NT2/D1 (cell line): ENCODE results near the gene PARD3.

Source experiments
- DNase-seq: peaks from one replicate; pipeline ENCODE4 v3.0.0-alpha.2; 2011; ENCODE audit warnings: low read depth, low spot score
- H3K27me3 ChIP-seq: 2 replicates; pipeline ENCODE4 v1.6.0; 2011; ENCODE audit warnings: mild to moderate bottlenecking; ENCODE audit not compliant: insufficient read length, insufficient read depth
- H3K36me3 ChIP-seq: 2 replicates; pipeline ENCODE4 v1.6.1; 2011; ENCODE audit warnings: mild to moderate bottlenecking, low read length, mixed read lengths; ENCODE audit not compliant: insufficient read depth, insufficient read length
- H3K4me1 ChIP-seq: 2 replicates; pipeline ENCODE4 v1.5.1; 2011; ENCODE audit not compliant: insufficient read depth, insufficient read length
- H3K4me3 ChIP-seq: 2 replicates; pipeline ENCODE4 v1.5.1; 2011; ENCODE audit warnings: low read depth; ENCODE audit not compliant: insufficient read length
- H3K9ac ChIP-seq: 2 replicates; pipeline ENCODE4 v1.6.0; 2011; ENCODE audit warnings: low read depth; ENCODE audit not compliant: insufficient read length
- H3K9me3 ChIP-seq: 2 replicates; pipeline ENCODE4 v1.5.1; 2011; ENCODE audit warnings: mild to moderate bottlenecking, low read length; ENCODE audit not compliant: insufficient read depth
- SUZ12 ChIP-seq: IDR thresholded peaks from 2 replicates; pipeline ENCODE4 v1.6.1; 2011; ENCODE audit not compliant: insufficient read length, insufficient read depth; ENCODE audit errors: extremely low read depth
- YY1 ChIP-seq: IDR thresholded peaks from 2 replicates; pipeline ENCODE4 v1.6.1; 2011; ENCODE audit not compliant: insufficient read length, insufficient read depth
- ZNF274 ChIP-seq: IDR thresholded peaks from 2 replicates; pipeline ENCODE4 v1.6.1; 2011; ENCODE audit warnings: mild to moderate bottlenecking, low read depth, low read length

PARD3 gene

GRCh38 chr10:34382626-34383025, 432.5 kb downstream of the PARD3 start:
- H3K4me3 ChIP-seq: no peak overlapping the region
- H3K9ac ChIP-seq: no peak overlapping the region
- TF ChIP-seq YY1 (no peak), SUZ12 (no peak), ZNF274 (no peak)
- no peak for DNase-seq
- H3K4me1 ChIP-seq: no peaks in the 10 kb centered on the region
- H3K9me3 ChIP-seq: no peaks in the 10 kb centered on the region
- H3K27me3 ChIP-seq: no peaks in the 10 kb centered on the region
- H3K36me3 ChIP-seq: peaks cover 3% of the 10 kb centered on the region

DNA sequence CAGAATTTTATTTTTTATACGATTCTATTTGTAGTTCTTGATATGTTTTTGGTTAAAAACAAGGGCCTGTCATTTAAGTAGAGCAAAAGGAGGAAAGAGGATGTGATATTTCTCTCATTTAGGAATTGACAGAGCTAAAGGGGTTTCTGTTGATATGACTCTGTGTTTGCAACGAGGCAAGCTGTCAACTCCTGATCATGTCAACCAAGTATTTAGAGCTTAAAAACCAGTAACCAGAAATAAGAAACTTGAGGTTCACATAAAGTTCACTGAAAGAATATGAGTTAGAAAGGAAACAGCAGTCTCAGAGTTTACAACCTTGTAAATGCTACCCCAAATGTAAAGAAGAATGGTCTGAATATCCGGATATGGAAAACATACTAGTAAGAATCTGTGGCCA, 434.2 kb downstream of the PARD3 start:
- Histone ChIP-seq H3K36me3 (peaks cover 3% of the 10 kb centered on the region), H3K4me3 (no peak overlapping the region), H3K4me1 (no peaks in the 10 kb centered on the region), H3K27me3 (no peaks in the 10 kb centered on the region), H3K9me3 (no peaks in the 10 kb centered on the region), H3K9ac (no peak overlapping the region)
- TF ChIP-seq YY1 (no peak), SUZ12 (no peak), ZNF274 (no peak)
- DNase-seq: no peak

- peaks cover 3% of the 10 kb centered on the region for H3K36me3 ChIP-seq
- no peak for DNase-seq
- no peaks in the 10 kb centered on the region for H3K27me3 ChIP-seq
- no peaks in the 10 kb centered on the region for H3K9me3 ChIP-seq
- H3K4me1 ChIP-seq: no peaks in the 10 kb centered on the region
- no peak overlapping the region for H3K9ac ChIP-seq
- TF ChIP-seq ZNF274 (no peak), SUZ12 (no peak), YY1 (no peak)
- H3K4me3 ChIP-seq: no peak overlapping the region
Measured at GRCh38 chr10:34378297-34378696, 436.8 kb downstream of the PARD3 start.

DNA sequence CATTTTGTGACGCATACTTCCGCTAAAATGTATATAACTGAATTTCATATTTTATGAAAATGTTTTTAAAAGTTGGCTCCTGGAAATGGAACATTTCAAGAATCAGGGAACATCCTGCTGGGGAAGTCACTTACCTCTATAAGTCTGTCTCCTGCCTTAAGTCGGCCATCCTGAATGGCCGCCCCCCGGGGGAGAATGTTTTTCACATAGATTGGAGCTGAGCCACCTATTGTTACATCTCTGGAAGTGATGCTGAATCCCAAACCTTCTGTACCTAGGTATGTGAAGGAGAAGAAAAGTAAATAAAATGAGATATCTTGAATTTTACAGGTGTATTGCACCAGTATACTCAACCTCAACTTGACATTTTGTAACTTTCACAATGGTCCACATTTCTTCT, 437.3 kb downstream of the PARD3 start:
- no peak overlapping the region for H3K9ac ChIP-seq
- no peaks in the 10 kb centered on the region for H3K4me1 ChIP-seq
- H3K9me3 ChIP-seq: no peaks in the 10 kb centered on the region
- H3K36me3 ChIP-seq: peaks cover 3% of the 10 kb centered on the region
- DNase-seq: no peak
- no peak overlapping the region for H3K4me3 ChIP-seq
- no peaks in the 10 kb centered on the region for H3K27me3 ChIP-seq
- TF ChIP-seq YY1 (no peak), ZNF274 (no peak), SUZ12 (no peak)

DNA sequence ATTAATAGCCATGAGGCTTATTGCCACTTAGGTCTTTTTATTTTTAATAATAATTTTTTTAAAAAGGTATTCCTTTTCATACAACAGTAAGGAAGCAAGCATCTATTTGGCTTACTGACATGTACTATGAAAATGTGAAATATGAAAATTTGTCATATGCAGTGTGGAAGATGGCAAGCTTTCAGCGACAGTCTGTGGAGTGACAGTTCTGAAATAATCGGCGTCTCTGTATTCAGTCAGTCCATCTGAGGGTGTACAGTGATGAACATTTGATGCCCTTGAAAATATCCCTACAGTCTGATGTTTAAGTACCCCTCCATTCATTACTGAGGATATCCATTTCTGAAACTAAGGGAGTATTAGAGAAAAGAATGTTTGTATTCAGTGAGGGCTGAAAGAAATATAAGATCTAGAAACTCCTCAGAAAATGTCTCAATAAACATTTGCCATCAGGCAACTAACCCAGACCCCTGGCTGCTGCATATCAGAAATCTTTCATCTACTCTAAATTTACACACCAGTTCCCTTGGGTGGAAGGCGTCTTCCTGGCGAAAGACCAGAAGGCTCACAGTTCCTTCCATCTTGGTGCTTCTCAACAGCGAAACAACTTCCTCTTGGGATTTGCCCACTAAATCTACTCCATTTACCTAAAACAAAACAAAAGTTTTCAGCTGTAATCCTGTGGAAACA, 440.6 kb downstream of the PARD3 start:
- no peaks in the 10 kb centered on the region for H3K36me3 ChIP-seq
- no peaks in the 10 kb centered on the region for H3K4me1 ChIP-seq
- no peak overlapping the region for H3K4me3 ChIP-seq
- no peak overlapping the region for H3K9ac ChIP-seq
- H3K9me3 ChIP-seq: no peaks in the 10 kb centered on the region
- no peak for TF ChIP-seq ZNF274
- TF ChIP-seq SUZ12: no peak
- TF ChIP-seq YY1: no peak
- no peaks in the 10 kb centered on the region for H3K27me3 ChIP-seq
- DNase-seq: no peak

- Histone ChIP-seq H3K9me3 (no peaks in the 10 kb centered on the region), H3K9ac (no peak overlapping the region), H3K4me3 (no peak overlapping the region), H3K4me1 (no peaks in the 10 kb centered on the region), H3K36me3 (no peaks in the 10 kb centered on the region), H3K27me3 (no peaks in the 10 kb centered on the region)
- no peak for TF ChIP-seq ZNF274
- TF ChIP-seq YY1: no peak
- TF ChIP-seq SUZ12: no peak
- no peak for DNase-seq
Measured at GRCh38 chr10:34373211-34373610, 441.9 kb downstream of the PARD3 start.

DNA sequence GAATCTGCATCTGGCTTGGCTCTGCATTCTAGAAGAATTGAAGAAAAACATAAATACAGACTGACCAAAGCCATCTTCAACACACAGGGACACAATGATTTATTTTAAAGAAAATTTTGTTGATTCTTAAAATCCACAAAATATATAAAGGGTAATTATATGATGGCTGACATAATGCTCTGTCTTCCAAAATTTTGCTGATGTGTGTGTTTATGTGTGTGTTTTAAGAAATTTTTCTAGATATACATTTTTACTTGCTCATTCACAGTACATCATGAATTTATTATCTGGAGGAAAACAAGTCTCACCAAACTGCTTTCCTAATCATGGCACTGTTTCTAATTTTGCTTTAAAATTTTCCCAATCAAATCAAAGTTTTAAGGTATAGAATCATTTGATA, 442.6 kb downstream of the PARD3 start:
- Histone ChIP-seq H3K4me3 (no peak overlapping the region), H3K4me1 (no peaks in the 10 kb centered on the region), H3K36me3 (no peaks in the 10 kb centered on the region), H3K9ac (no peak overlapping the region), H3K9me3 (no peaks in the 10 kb centered on the region), H3K27me3 (no peaks in the 10 kb centered on the region)
- TF ChIP-seq ZNF274 (no peak), YY1 (no peak), SUZ12 (no peak)
- no peak for DNase-seq

- Histone ChIP-seq H3K4me3 (no peak overlapping the region), H3K4me1 (no peaks in the 10 kb centered on the region), H3K9ac (no peak overlapping the region), H3K36me3 (no peaks in the 10 kb centered on the region), H3K9me3 (no peaks in the 10 kb centered on the region), H3K27me3 (no peaks in the 10 kb centered on the region)
- TF ChIP-seq YY1: no peak
- no peak for TF ChIP-seq SUZ12
- TF ChIP-seq ZNF274: no peak
- no peak for DNase-seq
Measured at GRCh38 chr10:34370126-34370525, 445.0 kb downstream of the PARD3 start.
